Ishikawa (cell line): ENCODE measurements around the gene ATP2B2.

ENCODE experiments used
- CEBPB ChIP-seq: IDR thresholded peaks from 2 replicates; pipeline ENCODE4 v1.6.1; 2012
- CREB1 ChIP-seq: IDR thresholded peaks from 2 replicates; pipeline ENCODE4 v1.6.1; 2012; ENCODE audit warnings: low read depth
- EP300 ChIP-seq: IDR thresholded peaks from 2 replicates; pipeline ENCODE4 v1.6.1; 2012; ENCODE audit warnings: borderline replicate concordance
- NFIC ChIP-seq: IDR thresholded peaks from 2 replicates; pipeline ENCODE4 v1.6.1; 2012
- RAD21 ChIP-seq: IDR thresholded peaks from 2 replicates; pipeline ENCODE4 v1.6.1; 2012; ENCODE audit warnings: low read depth
- TAF1 ChIP-seq: IDR thresholded peaks from 2 replicates; pipeline ENCODE4 v1.6.1; 2012; ENCODE audit warnings: low read depth, mild to moderate bottlenecking
- TCF12 ChIP-seq: IDR thresholded peaks from 2 replicates; pipeline ENCODE4 v1.6.1; 2012; ENCODE audit warnings: low read depth
- YY1 ChIP-seq: IDR thresholded peaks from 2 replicates; pipeline ENCODE4 v1.6.1; 2012; ENCODE audit warnings: low read depth
- ZBTB7A ChIP-seq: IDR thresholded peaks from 2 replicates; pipeline ENCODE4 v1.6.1; 2012; ENCODE audit warnings: low read depth
- TF ChIP-seq, protein P1 (sequence below): IDR thresholded peaks from 2 replicates; pipeline ENCODE4 v1.6.1; 2012; ENCODE audit warnings: low read depth, mild to moderate bottlenecking
- TF ChIP-seq, protein P2 (sequence below): IDR thresholded peaks from 2 replicates; pipeline ENCODE4 v1.6.1; 2012

DNA sequence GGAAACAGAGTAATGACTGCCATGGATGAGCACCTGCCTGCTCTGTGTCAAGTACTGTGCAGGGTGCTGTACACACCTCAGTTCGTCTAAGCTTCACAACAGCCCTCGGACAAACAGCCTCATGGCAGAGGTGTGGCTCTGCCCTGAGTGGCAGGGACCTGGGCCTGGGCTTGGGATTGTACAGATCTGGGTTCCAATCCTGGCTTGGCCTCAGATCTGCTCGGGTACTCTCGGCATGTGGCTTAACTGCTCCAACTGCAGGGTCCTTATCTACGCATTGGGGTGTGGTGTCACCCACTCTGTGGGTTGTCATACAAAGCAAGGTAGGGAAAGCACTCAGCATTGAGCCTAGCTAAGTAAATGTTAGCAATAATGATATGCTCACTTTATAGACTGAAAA lies 137.9 kb downstream of the ATP2B2 start:
- TF ChIP-seq ZBTB7A (no peak), TAF1 (no peak), CEBPB (no peak), NFIC (no peak), CREB1 (no peak), YY1 (no peak), EP300 (no peak), RAD21 (no peak), TCF12 (no peak)
- TF ChIP-seq, protein P1, sequence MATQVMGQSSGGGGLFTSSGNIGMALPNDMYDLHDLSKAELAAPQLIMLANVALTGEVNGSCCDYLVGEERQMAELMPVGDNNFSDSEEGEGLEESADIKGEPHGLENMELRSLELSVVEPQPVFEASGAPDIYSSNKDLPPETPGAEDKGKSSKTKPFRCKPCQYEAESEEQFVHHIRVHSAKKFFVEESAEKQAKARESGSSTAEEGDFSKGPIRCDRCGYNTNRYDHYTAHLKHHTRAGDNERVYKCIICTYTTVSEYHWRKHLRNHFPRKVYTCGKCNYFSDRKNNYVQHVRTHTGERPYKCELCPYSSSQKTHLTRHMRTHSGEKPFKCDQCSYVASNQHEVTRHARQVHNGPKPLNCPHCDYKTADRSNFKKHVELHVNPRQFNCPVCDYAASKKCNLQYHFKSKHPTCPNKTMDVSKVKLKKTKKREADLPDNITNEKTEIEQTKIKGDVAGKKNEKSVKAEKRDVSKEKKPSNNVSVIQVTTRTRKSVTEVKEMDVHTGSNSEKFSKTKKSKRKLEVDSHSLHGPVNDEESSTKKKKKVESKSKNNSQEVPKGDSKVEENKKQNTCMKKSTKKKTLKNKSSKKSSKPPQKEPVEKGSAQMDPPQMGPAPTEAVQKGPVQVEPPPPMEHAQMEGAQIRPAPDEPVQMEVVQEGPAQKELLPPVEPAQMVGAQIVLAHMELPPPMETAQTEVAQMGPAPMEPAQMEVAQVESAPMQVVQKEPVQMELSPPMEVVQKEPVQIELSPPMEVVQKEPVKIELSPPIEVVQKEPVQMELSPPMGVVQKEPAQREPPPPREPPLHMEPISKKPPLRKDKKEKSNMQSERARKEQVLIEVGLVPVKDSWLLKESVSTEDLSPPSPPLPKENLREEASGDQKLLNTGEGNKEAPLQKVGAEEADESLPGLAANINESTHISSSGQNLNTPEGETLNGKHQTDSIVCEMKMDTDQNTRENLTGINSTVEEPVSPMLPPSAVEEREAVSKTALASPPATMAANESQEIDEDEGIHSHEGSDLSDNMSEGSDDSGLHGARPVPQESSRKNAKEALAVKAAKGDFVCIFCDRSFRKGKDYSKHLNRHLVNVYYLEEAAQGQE: no peak
- TF ChIP-seq, protein P2, sequence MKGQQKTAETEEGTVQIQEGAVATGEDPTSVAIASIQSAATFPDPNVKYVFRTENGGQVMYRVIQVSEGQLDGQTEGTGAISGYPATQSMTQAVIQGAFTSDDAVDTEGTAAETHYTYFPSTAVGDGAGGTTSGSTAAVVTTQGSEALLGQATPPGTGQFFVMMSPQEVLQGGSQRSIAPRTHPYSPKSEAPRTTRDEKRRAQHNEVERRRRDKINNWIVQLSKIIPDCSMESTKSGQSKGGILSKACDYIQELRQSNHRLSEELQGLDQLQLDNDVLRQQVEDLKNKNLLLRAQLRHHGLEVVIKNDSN: no peak
